ENCODE results near the gene PLXNA4.
A peak's percentile ranks its signal among the peaks of the same experiment; 100 is the strongest.

PLXNA4 gene

DNA sequence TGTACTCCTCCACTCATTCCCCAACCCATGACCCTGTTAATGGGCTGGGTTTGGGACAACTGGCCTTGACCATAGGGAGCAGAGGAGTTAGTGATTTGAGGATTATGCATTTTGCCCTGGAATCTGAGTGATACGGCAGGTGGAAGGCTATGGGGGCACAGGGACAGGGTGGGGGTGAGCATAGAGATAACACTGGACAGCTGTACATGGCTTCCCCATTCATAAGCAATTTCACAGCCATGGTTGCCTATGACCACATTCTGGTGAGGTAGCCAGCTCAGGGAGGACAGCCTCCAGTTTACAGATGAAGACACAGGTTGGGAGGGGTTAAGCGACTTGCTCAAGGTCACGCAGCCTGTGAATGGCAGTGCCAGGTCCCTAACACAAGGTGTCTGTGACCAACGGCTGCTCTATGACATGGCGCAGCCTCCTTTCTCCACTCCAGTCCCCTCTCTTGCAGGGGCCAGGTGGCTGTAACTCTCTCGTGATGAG, 319.5 kb downstream of the PLXNA4 start:
- DNase-seq = no peak

DNA sequence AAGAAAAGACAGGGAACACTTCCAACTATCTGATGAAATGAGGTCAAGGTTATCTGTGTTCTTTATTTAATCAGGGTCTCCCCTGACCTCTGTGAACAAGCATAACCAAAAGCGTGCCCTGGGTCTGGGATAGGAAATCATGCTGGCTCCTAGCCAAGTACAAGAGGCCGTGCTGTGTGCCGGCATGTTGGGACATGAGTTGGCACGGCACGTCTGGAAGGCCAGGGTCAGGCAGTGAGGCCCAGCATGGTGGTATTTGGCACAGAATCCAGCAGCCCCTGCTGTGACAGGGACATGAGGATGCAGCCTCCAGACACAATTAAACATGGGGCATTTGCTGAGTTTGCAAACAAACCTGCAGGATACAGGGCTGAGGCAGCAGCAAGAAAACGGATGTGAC, 320.4 kb downstream of the PLXNA4 start:
- DNase-seq = no peak

DNA sequence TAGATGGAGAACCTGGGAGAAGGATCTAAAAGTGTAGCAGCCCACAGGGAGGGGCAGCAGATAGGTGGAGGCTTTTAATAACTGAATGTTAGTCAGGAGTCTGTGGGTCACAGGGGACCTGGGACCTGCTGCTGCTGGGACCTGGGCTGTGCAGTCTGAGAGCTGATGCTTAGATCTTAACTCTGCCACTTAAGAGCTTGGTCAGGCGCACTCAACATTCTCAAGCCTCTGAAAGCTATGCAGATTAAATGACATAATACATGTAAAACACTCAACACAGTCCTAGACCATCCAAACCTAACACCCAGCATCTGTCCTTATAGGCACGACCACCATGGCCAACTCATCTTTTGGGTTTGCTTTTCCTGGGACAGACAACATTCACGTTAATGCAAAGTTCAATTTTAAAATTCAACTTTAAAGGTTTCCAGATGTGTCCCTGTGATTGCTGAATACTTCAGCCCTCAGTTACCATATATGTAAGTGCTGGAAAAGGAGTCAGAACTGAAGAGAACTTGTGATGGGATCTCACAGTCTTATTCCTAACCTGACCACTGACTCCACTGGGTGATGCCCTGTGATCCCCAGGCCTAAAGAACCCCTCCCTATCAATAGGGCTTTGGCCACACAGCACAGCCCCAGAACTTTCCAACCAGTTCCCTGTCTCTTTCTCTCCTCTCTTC, 321.0 kb downstream of the PLXNA4 start:
- no peak for DNase-seq

DNA sequence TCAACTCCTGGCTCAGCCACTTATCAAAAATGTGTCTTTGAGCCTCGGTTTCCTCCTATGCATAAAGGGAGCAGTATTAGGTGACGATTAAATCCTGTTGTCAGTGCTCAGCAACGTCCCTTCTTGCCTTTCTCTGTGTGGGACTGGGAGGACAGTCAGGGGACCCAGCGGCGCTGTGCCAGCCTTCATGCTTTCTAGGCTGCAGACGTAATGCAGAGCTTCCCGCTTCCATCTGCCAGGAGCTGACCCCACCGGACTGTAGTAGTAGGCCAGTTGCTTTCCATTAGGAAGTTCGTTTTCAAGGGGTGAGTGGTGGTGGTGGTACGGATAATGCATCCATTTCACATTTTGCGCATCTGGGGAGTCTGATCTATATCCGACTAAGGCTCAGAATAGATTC, 321.8 kb downstream of the PLXNA4 start:
- DNase-seq = no peak

DNA sequence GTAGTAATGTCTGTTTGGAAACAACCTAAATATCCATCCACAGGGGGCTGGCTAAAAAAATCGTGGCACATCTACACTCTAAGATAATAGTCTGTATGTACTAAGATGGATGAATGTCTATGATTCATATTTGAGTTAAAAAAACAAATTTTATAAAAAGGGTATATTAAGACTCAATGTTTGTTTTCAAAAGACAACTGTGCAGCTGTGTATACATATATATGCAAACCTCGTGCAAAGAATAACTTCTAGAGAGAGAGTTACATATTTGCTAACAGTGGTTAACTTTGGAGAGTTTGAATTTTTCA, 323.5 kb downstream of the PLXNA4 start:
- DNase-seq = no peak

DNA sequence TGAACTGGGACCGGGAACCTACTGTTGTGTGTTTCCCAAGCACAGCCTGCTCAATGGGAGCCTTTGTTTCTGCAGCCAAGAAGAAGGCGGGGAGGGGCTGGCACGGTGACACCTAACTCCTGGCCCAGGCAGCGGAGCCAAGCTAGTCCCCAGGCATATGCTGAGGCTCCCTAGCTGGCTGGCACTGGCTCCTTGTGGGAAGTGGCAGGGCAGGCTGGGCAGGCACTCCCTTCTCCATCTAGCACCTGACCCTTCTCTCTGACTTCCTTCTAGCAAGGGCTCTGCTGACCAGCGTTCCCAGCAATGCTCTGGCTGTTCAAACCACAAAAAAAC, 325.0 kb downstream of the PLXNA4 start:
- no peak for DNase-seq

DNA sequence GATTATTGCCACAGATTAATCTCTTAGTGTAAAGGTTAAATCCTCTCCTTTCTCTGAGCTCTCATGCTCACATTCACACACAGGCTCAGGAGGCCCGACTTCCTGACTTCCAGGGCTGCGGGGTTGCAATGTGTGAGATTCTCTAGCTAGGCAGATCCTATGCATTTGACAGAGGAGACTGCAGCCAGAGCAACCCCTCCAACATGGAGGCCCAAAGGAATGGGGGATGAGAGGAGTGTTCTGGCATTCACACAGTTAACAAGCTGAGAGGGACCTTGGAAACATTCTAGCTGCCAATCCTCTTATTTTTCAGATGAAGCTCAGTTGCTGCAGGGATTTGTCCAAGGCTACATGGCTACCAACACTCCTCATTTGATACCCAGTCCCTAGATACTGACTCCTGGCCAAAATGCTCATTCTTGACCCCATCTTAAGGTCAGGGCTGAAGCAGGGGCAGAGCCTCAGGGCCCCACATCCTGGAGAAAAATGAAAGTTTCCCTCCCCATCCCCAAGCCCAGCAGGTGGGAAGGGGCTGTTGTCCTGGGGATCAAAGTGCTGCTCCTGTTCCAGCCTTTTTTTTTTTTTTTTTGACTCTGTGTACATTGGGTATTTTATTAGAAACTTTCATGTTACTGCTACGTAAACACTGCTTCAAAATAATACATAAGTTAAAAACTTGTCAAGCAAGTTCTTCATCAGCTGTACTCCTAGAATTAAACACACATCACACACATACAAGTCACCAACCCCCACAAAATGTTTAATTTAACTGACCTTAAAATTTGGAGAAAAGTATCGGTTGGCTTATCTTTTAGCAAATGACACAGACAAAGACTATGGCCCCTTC, 325.6 kb downstream of the PLXNA4 start:
- no peak for DNase-seq

DNA sequence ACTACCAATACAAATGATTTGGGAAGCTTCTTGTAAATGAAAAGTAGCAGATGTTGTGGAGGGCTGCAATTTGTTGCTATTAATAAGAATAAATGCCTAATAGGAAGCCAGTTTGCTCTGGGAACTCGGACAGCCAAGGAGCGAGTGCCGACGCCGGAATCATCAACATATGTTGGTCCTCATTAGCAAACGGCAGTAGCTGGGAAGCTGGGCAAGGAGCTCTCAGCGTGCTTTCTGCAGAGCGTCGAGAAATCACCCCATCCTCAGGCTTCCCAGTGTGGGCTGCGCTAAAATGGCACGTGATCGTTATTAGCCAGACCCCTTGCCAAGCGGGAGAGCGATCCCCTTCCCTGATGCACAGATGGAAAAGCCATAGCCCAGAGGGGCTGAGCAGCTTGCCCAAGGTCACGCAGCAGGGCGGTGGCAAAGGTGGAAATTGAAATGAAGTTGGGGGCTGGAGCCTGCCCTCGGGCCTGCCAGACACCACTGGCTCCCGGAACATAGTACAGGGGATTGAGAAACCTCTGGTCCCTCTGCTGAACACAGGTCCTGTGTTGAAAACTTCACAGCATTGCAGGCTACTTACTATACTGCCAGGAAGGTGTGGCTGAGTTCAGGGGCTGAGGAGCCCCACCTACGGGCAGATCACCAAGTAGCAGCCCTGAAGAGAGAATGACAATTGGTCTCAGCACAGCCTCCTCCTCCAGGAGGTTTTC, 326.9 kb downstream of the PLXNA4 start:
- DNase-seq = peak; percentile 55

DNA sequence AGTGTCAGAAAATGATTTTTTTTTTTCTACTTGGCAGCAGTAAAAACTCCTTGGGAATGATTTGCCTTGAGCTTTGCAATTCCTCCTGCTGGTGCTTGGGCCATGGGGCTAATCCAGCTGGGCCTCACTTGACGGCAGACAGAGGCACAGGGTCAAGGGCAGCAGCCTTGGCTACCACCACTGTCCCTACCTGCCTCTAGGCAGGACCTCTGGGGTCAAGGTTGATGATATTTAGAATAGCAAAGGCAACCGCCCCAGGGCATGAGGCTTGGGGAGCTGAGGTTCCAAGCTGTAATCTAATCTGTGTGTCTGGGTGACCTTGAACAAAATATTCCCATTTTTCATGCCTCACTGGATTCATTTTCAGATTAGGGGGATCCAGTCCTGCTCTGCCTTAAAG, 327.4 kb downstream of the PLXNA4 start:
- no peak for DNase-seq

DNA sequence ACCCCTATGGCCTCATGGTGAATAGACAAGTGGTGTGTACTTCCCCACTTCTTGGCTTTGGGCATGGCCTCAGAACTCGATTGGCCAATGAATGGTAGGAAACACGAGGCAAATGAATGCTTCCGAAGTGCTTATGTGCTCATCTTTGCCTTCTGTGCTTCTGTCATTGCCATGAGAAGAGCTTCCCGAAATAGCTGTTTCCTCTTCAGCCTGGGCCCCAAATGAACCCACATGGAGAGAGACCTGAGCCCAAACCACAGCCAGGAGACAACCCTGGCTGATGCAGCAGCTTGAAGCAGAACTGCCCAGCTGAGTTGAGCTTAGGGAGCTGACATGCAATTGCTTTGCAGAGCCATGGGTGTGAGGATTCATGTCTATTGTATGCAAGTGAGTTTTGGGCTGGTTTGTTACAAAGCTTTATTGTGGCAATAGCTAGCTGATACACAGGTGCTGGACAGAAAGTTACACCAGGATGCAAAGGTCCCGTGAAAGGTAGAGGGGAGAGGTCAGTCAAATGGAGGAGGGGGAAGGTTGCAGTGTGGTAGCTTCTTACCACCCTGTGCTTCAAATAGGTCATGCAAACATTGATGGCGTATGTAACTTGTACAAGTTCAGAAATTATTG, 328.2 kb downstream of the PLXNA4 start:
- no peak for DNase-seq

DNA sequence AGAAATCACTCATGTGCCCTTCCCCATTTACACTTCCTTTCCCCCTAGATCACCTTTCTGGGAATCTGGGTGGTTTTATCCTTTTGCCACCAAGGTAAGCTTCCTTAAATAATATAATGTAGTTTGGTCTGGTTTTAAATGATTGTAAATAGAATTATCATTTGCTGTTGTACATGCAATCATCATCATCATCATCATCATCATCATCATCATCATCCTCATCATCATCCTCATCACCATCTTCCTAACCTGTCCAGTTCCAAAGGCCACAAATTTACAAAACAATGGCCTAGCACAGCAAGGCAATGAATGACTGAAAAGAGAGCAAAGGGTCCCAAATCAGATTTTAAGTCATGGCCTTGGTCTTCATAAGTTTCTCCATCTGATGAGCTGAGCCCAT, 329.7 kb downstream of the PLXNA4 start:
- no peak for DNase-seq

DNA sequence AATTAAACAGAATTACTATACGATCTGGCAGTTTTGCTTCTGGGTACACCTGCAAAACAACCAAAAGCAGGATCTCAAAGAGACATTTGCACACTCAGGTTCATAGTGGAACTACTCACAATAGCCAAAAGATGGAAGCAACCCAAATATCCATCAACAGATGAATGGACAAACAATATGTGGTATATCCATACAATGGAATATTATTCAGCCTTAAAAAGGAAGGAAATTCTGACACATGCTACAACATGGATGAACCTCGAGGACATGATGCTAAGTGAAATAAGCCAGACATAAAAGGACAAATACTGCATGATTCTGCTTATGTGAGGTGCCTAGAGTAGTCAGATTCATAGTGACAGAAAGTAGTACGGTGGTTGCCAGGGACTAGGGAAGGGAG, 330.7 kb downstream of the PLXNA4 start:
- DNase-seq = no peak

DNA sequence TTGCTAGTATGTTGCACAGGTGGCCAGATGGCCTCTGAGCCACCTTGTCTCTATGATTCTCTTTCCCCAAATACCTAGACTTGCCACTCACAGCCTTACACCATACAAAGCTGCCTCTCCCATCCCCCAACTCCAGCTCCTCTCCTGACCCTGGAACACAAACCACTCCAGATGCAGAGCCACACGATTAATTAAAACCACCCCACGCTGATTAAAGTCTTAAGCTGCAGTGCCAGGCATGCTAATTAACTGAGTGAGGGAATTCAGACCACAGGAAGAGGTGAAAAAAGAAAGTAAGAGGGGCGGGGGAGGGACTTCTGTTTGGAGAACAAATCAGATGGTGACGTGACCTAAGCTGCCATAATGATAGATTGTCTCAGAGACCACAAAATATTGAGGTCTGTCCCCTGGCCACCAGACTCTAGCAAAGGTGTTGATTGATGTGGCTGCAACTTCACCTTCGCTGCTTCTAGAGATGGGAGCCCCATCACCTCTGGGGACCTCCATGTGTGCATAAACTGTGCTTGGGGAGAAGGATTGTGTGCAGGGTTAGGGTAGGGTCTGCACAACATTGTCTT, 331.3 kb downstream of the PLXNA4 start:
- peak; percentile 55 for DNase-seq

DNA sequence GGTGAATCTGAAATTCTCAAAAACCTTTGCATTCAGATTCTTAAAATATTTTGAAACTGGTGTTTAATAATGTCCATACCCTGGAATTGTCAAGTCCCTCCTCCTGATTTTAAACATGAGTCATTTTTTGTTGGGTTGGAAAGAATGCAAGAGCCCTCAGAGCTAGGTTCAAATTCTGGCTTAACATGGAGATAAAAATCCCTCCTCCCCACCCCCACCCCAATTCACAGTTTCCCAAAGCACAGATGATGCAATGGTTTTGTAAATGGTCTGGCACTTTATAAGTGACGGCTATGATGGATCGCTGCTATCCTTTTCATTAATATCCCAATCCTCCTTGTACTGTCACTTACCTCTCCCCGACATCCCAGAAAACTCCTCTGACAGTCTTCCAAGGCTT, 332.8 kb downstream of the PLXNA4 start:
- peak; percentile 91 for DNase-seq

DNA sequence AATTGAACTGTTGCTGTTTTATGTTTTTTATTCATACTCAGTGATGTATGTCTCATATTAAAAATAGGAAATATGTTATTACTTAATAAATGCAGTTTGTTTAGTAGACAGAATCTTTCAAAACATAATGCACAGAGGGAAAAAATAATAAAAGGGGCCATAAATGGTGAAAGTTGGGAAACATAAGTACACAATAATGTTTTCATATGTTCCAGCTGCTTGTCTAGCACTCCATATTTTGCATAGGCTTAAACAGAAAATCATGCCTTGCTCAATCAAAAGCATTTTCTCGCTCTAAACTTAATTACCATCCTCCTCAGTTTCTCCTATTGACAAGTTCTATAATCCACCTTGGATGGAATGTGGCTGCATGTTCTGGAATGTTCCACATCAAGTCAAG, 333.2 kb downstream of the PLXNA4 start:
- DNase-seq = no peak

DNA sequence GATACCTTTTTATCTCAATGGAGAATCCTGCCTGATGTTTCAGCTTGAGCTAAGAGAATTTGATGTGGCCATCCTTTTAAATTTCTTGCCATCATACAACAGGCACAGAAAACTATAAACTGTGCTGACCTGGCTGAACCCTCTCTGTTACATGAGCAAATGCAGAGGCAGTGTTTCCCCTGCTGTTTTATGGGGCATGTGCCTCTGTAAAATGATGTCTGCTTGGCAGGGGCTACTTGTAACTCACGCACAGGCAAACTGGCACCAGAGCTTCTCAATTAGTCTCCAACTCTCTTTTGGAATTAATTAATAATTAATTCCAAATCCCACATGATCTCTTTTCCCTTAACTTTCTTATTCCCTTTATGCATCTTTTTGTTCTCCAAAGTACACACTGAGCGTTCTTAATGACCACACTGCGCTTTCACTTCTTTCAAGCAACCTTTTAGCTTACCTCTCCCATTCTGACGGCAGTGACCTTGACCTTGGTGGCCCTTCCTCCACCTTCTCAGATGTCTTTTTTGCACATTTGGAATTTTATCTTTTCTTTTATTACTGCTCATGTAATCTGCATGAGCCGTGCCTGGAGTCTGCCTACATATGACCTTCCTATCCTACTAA, 334.0 kb downstream of the PLXNA4 start:
- no peak for DNase-seq

DNA sequence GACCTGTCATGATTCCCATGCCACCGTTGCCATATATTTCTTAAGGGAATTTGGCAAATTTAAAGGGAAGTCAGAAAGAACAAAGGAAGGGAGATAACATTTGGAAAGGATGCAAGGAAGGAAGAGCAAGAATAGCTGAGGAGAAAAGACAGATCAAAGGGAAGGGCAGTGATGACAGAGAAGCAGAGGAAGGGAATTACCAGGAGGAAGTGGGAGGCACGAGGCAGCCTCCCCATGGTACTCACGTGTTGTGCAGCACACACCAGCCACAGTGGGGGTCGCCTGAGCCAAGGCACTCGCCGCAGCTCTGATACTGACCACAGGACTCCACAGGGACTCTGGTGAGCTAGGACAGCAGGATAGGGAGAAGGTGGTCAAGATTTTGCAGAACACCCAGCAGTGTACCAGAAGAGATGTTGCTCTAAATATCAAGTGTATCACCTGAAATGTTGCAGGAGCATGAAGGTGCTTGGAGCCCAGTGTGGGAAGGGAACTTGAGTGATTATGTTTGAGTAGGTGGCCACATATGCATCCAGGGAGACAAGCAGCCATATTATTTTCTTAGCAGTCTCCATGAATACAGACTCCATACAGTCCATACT, 335.3 kb downstream of the PLXNA4 start:
- DNase-seq = no peak

DNA sequence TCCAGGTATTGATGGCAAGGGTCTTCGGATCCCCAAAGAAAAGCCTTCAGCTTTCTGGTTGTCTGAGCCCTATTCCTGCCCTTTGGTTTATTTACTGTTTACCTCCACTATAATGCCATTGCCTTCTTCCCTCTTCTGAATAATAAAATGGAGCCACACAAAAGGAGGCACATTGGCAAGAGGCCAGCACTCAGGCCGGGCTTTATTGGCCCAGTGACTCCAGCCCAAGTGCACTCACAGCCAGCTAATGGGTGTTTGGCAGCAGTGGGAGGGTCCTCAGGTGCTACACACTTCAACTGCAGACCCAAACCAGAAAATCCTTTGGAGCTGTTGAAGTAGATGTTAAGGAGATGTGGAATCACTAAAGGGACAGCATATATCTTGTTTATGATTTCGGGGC, 336.0 kb downstream of the PLXNA4 start:
- no peak for DNase-seq

DNA sequence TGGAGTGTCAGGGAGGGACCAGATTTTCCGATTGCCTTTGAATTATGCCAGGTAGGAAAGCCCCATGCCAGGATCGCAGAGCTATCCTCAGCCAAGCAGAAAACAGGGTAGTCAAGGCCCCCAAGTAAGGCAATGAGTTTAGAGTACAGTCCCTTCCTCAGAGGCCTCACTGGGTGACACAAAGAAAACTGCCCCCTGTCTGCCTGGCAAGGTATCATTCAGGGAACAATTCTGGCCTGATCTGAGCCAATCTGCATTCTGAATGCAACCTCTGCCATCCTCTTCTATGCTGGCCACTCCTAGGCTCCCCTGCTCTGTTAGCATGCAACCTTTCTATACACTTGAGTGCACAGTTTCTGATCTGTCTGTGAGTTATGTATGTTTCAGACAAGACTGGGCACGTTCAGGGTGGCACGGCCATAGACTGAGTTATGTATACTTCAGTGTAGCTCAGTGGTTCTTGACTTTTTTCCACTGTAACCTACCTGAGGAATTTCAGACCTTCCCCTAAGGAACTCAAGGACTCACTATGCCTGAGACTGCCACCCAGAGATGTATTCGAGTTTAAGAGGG, 336.8 kb downstream of the PLXNA4 start:
- no peak for DNase-seq

DNA sequence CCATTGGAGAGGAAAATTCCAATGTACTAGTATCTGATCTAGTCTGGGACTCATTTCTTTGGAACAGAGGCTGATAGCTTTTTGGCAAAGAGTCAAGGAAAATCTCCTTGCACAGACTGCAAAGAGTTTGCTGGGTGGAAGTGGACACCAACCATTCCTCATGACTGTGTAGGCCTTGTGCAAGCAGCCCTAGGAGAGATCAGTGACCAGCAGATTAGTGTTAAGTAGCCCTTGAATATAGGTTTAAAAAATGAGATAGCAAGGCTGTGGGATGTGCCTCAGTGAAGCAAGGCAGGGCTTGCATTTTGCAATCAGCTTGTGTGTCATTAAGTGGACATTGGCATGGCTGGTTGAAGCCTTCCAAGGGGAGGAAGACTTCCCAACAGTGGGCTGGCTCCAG, 341.6 kb downstream of the PLXNA4 start:
- no peak for DNase-seq

DNA sequence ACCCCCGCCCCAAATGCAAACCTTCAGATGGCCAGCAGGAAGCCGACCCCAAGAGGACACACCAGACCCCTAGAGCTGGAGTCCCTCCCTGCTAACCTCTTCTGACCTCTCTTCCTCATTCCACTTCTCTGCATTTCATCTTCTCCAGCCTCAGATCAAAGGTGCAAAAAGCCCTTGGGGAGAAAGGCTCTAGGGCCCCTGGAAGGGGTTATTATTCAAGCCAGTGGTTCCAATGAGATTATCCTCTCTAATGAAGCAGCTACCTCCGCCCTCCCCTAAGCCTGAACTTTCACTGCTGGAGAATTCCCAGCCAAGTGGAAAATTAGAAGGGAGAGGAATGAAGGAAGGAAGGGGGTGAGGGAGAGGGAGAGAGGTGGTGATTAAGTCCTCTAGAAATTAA, 343.9 kb downstream of the PLXNA4 start:
- no peak for DNase-seq

DNA sequence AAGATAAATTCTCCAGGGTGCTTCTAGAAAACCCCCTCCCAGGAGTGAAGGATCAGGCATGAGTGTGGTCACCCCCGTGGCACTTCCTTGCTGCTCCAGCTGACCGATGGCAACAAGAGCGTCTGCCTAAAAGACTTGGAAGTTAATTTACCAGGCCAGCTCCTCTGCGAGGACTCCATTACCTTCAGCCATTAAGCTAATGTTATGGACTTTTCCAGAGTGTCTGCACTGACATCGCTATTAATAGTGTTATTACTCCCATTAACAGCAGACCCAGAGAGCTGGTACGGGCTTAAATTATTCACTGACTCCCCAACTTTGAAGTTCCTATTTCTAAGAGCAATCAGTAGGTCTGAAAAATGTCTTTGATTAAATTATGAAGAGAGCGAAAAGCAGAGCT, 345.8 kb downstream of the PLXNA4 start:
- no peak for DNase-seq
